Dermis microvascular lymphatic vessel endothelial cell (primary cell): ENCODE measurements around the gene ELF4. TPM values are rescaled to one million over a fixed set of nuclear protein-coding genes. Genes with fewer than 3 reads are reported as not detected.

ENCODE experiments used
- DNase-seq, 2 donors: peaks; one replicate each; pipeline versions ENCODE4 v3.0.0 to v3.0.0-alpha.2; 2010; ENCODE audit warnings: low read depth in 2 of 2
- total RNA-seq: library from RNA; depleted of rRNA; stranded (reverse); fragments of >200 nt; gene quantifications from 2 replicates; pipeline ENCODE4 v1.2.1, GENCODE V29; 2014

Gene ELF4
- 9.8 and 14.3 TPM in 2 replicates for total RNA-seq

DNA sequence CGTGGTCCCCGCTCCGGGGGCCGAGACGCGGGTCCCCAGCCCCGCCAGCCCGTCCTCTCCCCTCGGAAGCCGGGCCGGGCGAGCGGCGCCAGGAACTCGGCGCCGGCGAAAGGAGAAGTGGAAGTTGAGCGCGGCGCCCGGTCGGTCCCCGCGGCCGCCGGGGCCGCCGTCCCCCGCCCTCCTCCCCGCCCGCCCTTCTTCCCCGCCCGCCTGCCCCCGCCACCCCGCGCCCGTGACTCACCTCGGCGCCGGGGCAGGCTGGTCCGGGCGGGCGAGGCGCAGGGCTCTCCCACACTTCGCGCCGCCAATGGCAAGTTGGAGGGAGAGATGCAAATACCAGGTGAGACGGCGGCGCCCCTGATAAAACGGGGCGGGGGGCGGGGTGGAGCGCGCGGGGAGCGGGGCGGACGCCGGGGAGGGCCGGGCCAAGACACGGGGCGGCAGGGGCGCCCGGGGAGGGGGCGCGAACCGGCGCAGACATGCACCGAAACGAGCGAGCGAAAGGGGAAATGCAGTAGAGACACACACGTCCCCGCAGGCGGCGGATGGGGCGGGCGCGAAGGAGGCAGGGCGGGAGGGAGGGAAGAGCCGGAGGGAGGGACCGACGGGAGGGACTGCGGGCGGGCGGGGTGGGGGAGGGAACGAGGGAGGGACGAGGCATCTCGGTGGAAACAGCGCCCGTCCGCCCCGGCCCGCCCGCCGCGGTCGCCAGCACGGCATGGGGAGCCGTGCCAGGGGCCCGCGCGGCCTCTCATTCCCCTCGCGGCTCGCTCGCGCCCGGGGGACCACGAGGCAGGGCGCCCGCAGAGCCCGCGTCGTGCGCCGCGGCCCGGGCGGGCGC is at the start of gene ELF4:
Gene ELF4, minus strand, starts transcription at position 119 of the 841 bp plus-strand sequence. CDS start 29,167 bp downstream, outside the sequence.
- DNase-seq: peak in 1 of 2 donors; percentile 68

- no peak for DNase-seq
Observed at GRCh38 chrX:130159776-130160175, 49.5 kb upstream of the ELF4 start.

DNA sequence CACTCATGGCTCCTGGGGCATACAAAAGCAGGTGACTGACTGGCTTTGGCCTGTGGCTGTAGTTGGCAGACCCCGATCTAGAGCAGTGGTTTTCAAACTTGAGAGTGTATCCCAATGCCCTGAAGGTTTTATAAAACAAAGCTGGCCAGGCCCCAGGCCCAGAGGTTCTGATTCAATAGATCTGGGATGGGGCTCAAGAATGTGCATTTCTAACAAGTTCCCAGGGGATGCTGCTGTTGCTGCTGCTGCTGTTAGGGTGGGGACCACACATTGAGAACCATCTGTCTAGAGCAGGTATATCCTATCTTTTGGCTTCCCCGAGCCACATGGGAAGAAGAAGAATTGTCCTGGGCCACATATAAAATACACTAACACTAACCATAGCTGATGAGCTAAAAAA is 48.0 kb upstream of the ELF4 start:
- DNase-seq: no peak

GRCh38 chrX:130155564-130155963 is 45.3 kb upstream of the ELF4 start:
- DNase-seq: no peak

DNA sequence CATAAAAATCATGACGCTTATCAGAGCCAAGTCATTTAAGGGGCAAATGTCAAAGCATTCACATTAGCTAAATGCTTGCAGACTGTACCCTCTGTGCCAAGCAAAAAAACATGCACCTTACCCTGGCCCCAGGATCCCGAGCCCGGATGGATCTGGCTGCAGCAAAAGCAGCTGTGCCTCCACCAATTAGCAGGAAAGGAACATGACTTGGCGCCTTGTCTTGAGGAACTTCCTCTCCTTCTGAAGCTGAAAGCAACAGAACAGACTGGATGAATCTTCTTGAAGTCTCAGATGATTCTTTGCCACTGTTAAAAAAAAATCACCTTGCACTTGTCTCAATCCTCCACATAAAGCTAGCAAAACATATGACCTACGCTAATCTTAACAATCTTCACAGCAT is 37.3 kb upstream of the ELF4 start:
- DNase-seq: no peak

GRCh38 chrX:130145123-130145522 is 34.8 kb upstream of the ELF4 start:
- DNase-seq: no peak

GRCh38 chrX:130144509-130144908 is 34.2 kb upstream of the ELF4 start:
- peak in 1 of 2 donors; percentile 30 for DNase-seq

- no peak for DNase-seq
Observed at GRCh38 chrX:130139474-130140201, 29.3 kb upstream of the ELF4 start.

DNA sequence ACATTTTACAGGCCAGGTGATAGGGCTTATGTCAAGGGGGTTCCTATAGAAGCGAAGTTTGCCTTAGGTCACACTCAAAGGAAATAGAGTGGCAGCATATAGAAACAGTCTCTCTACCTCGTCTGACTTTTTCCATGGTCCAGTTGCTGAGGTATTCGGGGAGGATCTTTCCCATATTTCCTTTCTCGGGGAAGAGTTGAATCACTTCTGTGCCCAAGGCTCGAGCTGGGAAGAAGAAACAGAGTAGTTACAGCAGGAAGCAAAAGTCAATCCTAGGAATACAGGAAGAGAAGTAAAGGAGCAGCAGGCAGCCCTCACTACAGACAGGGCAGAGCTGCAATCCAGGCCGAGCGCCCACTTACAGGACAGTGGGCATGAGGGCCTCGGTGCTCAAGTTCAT is 26.7 kb upstream of the ELF4 start:
- DNase-seq: no peak

- DNase-seq: no peak
Observed at GRCh38 chrX:130136496-130136895, 26.2 kb upstream of the ELF4 start.

- no peak for DNase-seq
Observed at GRCh38 chrX:130130990-130131389, 20.7 kb upstream of the ELF4 start.

DNA sequence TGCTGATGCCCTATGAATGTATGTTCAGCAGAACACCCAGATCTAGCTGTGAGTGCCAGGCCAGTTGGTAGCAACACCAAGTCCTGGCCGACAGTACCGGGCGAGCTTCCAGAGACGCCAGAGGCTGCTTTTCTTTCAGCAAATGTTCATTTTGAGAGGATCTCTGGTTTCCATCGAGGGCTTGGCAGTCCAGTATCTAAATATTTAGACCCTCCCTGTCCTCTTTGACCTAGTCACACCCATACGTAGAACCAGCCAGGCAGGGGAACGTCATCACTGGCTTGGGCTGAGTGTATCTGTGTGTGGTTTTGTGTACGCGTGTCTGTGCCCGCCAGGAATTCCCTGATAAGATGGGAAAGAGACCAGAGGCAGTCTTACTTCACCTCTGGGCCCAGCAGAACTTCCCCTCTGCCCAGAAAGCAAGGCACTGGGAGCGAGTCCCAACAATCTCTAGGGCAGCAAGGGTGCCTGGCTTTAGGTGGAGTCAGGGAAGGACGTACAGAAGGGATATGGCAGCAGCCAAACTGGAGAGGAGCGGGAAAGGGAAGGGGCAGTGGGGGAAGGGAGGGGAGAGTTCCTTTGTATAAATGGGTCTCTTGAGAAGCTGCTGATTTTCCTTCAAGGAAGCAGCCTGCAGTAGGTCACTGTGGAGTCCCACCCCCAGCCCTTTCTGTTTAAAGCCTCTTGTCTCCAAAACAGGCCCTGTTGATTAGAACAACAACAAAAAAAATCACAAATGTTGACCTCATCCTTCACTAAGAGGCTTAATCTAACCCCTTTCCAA is 15.0 kb upstream of the ELF4 start:
- DNase-seq: no peak

- no peak for DNase-seq
Observed at GRCh38 chrX:130124577-130124976, 14.3 kb upstream of the ELF4 start.

DNA sequence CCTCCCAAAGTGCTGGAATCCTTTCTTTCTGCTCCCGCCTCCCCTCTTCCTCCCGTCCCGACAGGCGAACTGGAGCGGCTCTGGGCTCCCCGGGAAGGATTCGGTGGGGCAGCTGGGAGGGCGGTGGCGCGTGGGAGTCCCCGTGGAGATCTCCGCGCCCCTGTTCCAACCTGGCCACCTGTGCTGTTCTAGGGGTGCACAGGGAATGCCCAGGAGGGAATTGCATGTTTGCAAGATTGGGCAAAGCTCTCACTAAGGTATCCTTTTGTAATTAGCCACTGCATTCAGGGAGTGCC is 11.2 kb upstream of the ELF4 start:
- no peak for DNase-seq

DNA sequence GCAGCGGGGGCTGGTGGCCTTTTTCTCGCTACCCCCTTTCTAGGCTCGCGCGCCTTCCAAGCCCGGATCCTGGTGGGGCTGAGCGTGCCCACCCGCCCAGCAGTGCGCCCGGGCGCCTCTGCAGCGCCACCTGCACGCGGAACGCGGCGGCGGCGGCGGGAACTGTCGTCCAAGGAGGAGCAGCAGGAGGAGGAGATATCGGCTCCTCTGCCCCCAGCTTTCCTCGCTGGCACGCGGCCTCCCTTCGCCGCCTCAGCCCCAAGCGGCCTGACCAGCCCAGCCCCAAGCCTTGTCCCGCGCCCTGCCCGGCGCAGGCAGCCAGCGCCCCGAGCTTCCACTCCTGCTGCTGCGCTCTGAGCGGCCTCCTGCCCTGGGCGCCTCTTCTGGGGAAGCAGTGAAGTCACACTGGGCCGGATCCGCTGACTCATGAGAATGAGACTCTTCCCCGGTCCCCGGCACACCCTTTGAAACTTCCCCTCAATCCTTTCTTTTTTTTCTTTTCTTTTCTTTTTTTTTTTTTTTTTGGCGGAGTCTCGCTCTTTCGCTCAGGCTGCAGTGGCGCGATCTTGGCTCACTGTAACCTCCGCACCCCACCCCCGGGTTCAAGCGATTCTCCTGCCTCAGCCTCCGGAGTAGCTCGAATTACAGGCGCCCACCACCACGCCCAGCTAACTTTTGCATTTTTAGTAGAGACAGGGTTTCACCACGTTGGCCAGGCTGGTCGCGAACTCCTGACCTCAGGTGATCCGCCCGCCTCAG is 10.6 kb upstream of the ELF4 start:
- peak in 1 of 2 donors; percentile 77 for DNase-seq

DNA sequence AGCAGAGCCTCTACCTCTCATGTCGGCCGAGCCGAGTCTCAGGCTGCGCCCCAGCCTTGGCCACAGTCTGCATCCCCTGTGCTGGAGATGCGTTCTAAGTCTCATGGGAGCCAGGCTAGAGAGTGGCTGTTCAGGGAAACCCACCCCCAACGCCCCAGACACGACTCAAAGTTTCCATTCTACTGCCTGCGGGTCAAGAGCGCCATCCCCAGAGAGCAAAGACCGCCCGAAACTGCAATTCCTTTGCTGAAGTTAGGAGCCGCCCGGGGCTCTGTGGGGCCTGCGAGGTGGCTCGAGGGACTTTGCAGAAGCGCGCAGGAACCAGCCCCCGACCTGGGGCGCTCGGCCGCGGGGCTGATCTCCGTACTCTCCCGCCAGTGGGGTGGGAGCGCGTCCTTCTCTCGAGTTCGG is 10.0 kb upstream of the ELF4 start:
- peak in 1 of 2 donors; percentile 35 for DNase-seq

DNA sequence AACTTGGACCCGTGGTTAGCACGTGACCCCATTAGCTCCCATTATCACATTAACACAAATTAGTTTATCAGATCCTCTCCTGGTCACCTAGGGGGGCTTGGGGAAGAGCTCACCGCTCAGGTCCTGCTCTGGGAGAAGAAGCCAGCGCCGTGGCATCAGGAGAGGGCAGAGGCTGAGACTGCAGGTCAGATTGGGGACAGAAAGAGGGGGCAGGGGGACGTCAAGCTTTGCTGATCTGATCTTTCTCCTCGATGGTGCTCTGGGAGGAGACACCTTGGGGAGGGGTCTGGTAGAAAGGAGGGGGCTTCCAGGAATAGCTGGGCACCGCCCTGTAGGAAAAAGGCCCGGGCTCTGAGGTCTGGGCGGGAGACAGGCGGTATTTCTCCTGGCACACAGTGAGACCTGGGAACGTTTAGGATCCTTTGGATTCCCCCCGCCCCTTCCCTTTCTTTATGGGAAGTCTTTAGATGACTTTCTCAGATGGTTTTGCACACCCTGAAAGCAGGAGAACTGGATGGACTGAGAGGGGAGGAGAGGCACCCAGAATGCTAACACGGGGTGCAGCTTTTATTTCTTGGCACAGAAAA is 9.1 kb upstream of the ELF4 start:
- no peak for DNase-seq

GRCh38 chrX:130118441-130119311 is 8.4 kb upstream of the ELF4 start:
- DNase-seq: peak; percentile 24 to 89

GRCh38 chrX:130117166-130117565 is 6.9 kb upstream of the ELF4 start:
- DNase-seq: no peak
